Right atrium auricular region (tissue), 2 donors: Measurements from ENCODE around the gene C2CD2. TPM values are rescaled to one million over a fixed set of nuclear protein-coding genes. Genes with fewer than 3 reads are reported as not detected.

Experiments
- DNase-seq: peaks from one replicate; pipeline ENCODE4 v3.0.0-alpha.2; 2019; ENCODE audit warnings: low spot score
- H3K27ac ChIP-seq, 2 donors: fragments of 200-600 bp; sonication (generic); 1 replicate in 1 of 2; 2 replicates in 1 of 2; pipeline ENCODE4 v1.5.1; 2016 to 2019
- H3K27me3 ChIP-seq, 2 donors: fragments of 200-600 bp; sonication (generic); one replicate each; pipeline versions ENCODE4 v1.5.1 to v1.6.0; 2017 to 2019
- H3K36me3 ChIP-seq: fragments of 200-600 bp; sonication (generic); one replicate; pipeline ENCODE4 v1.5.1; 2016
- H3K4me1 ChIP-seq, 2 donors: fragments of 200-600 bp; sonication (generic); one replicate each; pipeline versions ENCODE4 v1.5.1 to v1.6.0; 2017 to 2019
- H3K4me3 ChIP-seq, 2 donors: fragments of 200-600 bp; sonication (generic); 1 replicate in 1 of 2; 2 replicates in 1 of 2; pipeline ENCODE4 v1.5.1; 2017 to 2019; ENCODE audit warnings: mild to moderate bottlenecking in 1 of 2, moderate library complexity in 1 of 2
- H3K9me3 ChIP-seq, 2 donors: fragments of 200-600 bp; sonication (generic); one replicate each; pipeline ENCODE4 v1.5.1; 2019
- total RNA-seq, 2 donors: library from RNA; depleted of rRNA; stranded (reverse); fragments of >200 nt; gene quantifications; one replicate each; pipeline ENCODE4 v1.1.0, GENCODE V29; 2016
- TF ChIP-seq, protein P1 (sequence below), 2 donors: fragments of 200-600 bp; sonication (generic); IDR thresholded peaks; one replicate each; pipeline ENCODE4 v1.5.1; 2019; ENCODE audit warnings: antibody characterized with exemption in 2 of 2

C2CD2 gene
- total RNA-seq, 2 donors from 2014 or later, result 8.6 to 9.1 TPM

DNA sequence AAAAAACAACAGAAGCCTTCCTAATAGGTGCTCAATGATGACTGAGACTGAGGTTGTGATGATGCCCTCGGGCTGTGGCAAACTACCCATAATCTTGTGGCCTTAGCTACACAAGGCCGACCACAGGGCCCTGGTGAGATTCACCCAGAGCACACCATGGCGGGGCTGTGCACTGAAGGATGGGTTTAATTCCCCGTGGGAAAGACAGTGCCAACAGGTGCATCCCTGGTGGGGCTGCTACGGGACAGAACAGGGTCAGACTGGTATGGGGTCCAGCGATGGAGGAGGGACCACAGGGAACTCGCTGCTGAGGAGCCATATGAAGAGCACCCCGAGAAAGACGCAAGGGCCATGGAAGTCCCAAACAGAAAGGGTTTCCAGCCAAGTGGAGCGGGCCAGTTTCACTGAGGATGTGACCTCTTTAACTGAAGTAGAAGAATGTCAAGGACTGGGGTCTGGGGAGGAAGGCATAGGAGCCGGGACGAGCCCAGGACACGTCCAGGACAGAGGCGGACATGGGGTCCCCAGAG lies 96.0 kb downstream of the C2CD2 start:
- no peaks in the 10 kb centered on the region for H3K27me3 ChIP-seq
- no peak for DNase-seq
- H3K9me3 ChIP-seq, result no peaks in the 10 kb centered on the region
- H3K4me1 ChIP-seq, result peaks cover 0 to 2% of the 10 kb centered on the region in 2 donors
- TF ChIP-seq, protein P1, sequence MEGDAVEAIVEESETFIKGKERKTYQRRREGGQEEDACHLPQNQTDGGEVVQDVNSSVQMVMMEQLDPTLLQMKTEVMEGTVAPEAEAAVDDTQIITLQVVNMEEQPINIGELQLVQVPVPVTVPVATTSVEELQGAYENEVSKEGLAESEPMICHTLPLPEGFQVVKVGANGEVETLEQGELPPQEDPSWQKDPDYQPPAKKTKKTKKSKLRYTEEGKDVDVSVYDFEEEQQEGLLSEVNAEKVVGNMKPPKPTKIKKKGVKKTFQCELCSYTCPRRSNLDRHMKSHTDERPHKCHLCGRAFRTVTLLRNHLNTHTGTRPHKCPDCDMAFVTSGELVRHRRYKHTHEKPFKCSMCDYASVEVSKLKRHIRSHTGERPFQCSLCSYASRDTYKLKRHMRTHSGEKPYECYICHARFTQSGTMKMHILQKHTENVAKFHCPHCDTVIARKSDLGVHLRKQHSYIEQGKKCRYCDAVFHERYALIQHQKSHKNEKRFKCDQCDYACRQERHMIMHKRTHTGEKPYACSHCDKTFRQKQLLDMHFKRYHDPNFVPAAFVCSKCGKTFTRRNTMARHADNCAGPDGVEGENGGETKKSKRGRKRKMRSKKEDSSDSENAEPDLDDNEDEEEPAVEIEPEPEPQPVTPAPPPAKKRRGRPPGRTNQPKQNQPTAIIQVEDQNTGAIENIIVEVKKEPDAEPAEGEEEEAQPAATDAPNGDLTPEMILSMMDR (IDR thresholded peaks at IDR 0.05), result no peak
- peaks cover 23% of the 10 kb centered on the region for H3K36me3 ChIP-seq
- no peak overlapping the region for H3K4me3 ChIP-seq
- H3K27ac ChIP-seq, result no peak overlapping the region

DNA sequence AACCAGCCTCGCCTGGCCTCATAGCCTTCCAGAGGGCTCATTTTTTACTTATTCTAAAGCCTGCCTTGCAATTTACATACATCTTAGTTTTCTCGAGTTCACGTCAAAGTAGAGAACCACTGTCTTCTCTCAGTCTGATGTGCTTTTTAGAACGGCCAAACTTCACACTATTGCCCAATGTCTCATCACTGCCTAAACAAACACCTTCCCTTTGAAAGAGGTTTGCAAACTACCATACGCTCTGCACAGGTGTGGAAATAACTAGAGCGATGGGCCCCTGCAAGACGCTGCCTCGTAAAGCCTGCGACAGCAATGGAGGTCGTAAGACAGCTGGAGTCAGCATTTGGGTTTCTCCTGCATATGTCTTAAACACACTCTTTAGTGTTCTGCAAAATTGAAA lies 97.2 kb downstream of the C2CD2 start:
- Histone ChIP-seq H3K4me1 (no peaks in the 10 kb centered on the region), H3K36me3 (peaks cover 23% of the 10 kb centered on the region), H3K27ac (no peak overlapping the region), H3K9me3 (no peaks in the 10 kb centered on the region), H3K4me3 (no peak overlapping the region), H3K27me3 (no peaks in the 10 kb centered on the region)
- DNase-seq, result no peak
- TF ChIP-seq, protein P1 (IDR thresholded peaks at IDR 0.05), result no peak

DNA sequence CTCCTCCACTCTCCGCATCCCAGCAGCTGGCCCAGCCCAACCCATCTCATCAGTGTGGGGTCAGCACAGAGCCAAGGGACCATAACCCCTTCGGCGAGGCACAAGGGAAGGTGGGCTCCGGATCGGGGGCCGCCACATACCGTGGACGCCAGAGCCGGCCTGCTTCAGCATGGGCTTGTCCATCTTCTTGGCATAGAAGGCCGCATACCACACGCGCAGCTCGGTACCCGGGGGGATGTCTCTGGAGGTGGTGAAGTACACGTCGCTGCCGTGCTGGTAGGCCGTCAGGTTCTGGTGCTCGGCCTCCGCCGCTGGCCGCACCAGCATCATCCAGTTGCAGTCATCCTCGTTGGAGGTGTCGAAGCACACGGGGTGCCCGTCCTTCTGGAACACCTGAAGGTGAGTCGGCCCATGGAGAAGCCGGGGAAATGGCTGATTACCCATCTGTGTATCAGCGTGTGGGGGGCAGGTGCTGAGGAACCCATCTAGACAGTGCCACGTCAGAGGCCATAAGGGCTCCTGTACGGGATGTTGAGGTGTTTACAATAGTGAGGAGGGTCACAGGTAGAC lies 99.3 kb downstream of the C2CD2 start:
- H3K4me1 ChIP-seq, result no peaks in the 10 kb centered on the region
- TF ChIP-seq, protein P1 (IDR thresholded peaks at IDR 0.05), result no peak
- no peaks in the 10 kb centered on the region for H3K27me3 ChIP-seq
- peaks cover 23% of the 10 kb centered on the region for H3K36me3 ChIP-seq
- no peak for DNase-seq
- no peak overlapping the region for H3K27ac ChIP-seq
- no peaks in the 10 kb centered on the region for H3K9me3 ChIP-seq
- no peak overlapping the region for H3K4me3 ChIP-seq

DNA sequence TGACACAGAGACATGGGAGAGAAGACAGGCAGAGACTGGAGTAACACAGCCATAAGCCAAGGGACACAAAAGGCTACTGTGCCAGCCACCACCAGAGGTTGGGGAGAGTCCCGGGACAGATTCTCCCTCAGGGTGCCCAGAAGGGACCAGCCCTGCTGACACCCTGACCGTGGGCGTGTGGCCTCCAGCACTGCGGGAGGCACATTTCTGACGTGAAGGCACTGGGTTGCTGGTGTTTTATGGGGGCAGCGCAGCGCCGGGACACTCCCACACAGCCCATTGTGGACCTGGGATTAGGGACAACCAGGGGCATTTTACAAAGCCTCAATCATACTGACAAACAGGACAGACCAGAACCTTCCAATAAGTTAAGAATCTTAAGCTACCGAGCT lies 100.9 kb downstream of the C2CD2 start:
- no peak for DNase-seq
- H3K36me3 ChIP-seq, result peaks cover 13% of the 10 kb centered on the region
- H3K4me1 ChIP-seq, result no peaks in the 10 kb centered on the region
- H3K4me3 ChIP-seq, result no peak overlapping the region
- no peaks in the 10 kb centered on the region for H3K9me3 ChIP-seq
- no peak overlapping the region for H3K27ac ChIP-seq
- no peaks in the 10 kb centered on the region for H3K27me3 ChIP-seq
- TF ChIP-seq, protein P1 (IDR thresholded peaks at IDR 0.05), result no peak

DNA sequence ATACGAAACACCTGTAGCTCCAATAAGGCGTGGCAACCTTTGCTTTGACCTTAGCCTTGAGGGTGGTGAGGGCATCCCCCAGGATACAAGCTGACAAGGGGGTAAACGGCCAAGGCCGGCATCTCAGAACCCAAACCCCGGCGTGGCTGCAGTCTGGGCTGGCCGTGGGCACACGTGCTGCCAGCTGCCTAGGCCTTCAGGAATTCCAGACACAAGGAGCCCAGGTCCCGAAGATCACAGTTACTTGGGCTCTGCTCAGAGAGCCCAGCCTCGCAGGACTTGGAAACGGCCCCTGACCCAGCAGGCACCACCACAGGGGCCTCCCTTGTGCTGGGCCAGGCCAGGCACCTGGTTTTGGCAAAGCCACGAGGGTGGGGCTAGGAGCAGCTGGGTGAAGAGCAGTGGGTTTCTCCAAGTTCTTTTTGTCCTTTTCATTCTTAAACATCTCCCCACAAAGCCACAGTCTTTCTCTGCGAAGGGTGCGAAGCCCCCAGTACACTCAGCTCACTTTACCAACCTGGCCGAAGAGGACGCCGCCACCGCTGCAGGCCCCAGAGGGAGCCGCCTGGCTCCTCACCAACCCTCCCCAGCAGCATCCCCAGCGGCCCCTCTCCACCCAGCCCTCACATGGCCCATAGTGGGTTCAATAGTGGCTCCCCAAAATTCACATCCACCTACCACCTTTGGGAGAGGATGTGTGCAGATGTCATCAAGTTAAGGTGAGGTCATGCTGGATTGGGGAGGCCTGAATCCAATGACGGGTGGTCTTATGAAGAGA lies 101.5 kb downstream of the C2CD2 start:
- H3K36me3 ChIP-seq, result peaks cover 13% of the 10 kb centered on the region
- no peaks in the 10 kb centered on the region for H3K27me3 ChIP-seq
- no peak for DNase-seq
- no peaks in the 10 kb centered on the region for H3K4me1 ChIP-seq
- H3K4me3 ChIP-seq, result no peak overlapping the region
- TF ChIP-seq, protein P1 (IDR thresholded peaks at IDR 0.05), result no peak
- no peak overlapping the region for H3K27ac ChIP-seq
- H3K9me3 ChIP-seq, result no peaks in the 10 kb centered on the region
